ENCODE results near the gene UGGT1.

Gene UGGT1

DNA sequence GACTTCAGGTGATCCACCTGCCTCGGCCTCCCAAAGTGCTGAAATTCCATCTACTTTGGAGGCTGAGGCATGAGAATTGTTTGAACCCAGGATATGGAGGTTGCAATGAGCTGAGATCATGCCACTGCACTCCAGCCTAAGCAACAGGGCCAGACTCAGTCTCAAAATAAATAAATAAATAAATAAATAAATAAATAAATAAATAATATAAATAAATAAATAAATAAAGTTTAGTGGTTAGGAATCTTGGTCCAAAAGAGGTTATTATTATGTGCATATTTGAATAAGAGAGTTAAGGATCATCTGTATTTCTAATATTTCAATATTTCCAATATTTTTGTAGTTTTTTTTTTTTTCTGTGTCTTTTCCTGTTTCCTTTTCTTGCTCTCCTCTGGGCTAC is 136.9 kb downstream of the UGGT1 start:
- no peak for DNase-seq (ENCODE audit: low spot score)

GRCh38 chr2:128228894-128229293 is 137.9 kb downstream of the UGGT1 start:
- DNase-seq (ENCODE audit: low spot score) = no peak

- peak; percentile 83 for DNase-seq (ENCODE audit: low spot score)
These were observed 142.2 kb downstream of the UGGT1 start for GRCh38 chr2:128232965-128233789.

- DNase-seq (ENCODE audit: low spot score) = no peak
These were observed 142.9 kb downstream of the UGGT1 start for GRCh38 chr2:128233790-128234395.

GRCh38 chr2:128234613-128235012 is 143.6 kb downstream of the UGGT1 start:
- DNase-seq (ENCODE audit: low spot score) = no peak

- no peak for DNase-seq (ENCODE audit: low spot score)
These were observed 144.6 kb downstream of the UGGT1 start for GRCh38 chr2:128235581-128235980.

DNA sequence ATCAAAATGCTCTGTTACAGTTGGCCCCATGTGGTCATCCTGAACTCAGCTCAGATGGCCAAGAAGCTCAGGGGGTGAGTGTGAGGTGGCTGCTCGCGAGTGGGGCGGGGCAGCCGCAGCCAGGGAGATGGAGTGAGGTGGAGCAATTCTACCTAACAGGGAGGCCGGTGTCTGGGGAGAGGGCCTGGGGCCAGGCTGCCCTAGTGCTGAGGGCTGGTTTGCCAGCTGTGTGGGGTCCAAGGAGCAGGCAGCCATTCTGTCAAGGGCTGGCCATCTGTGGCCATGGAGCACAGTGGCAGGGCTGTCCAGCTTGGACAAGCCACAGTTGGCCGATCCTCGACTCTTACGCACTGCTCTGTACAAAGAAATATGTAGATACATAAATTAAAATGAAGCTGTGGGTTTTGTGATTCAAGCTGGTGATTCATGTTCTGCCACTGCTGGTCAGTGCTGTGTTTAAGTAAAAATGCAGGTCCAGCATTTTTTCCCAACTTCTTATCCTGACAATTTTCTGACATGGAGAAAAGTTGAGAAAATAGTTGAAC is 145.6 kb downstream of the UGGT1 start:
- no peak for DNase-seq (ENCODE audit: low spot score)

DNA sequence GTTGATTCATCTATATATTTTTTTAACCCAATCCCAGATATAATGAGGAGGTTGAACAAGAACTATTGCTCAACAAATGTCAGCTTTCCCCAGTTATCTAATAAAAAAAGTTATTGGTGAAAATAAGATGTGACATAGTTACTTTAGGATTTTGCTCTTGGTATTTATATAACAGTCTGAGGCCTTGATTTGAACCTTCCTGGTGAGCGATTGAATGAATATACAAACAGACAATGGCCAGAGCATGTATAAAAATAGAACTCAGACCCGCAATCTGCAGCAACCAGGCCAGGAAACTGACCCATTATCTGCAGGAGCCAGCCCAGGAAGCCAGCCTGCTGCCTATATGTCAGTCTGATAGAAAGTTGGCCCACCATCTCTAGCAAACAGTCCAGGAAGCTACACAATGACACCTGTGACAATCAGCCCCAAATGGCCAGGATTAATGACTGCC is 146.1 kb downstream of the UGGT1 start:
- no peak for DNase-seq (ENCODE audit: low spot score)

GRCh38 chr2:128237911-128238697 is 147.1 kb downstream of the UGGT1 start:
- peak; percentile 86 for DNase-seq (ENCODE audit: low spot score)

- DNase-seq (ENCODE audit: low spot score) = no peak
These were observed 150.9 kb downstream of the UGGT1 start for GRCh38 chr2:128241896-128242295.

All from globus pallidus (tissue), 1 donor.